GM12865 (cell line): ENCODE measurements around the gene MX2.
A peak's percentile ranks its signal among the peaks of the same experiment; 100 is the strongest.

Experiments
- DNase-seq: peaks from one replicate; pipeline ENCODE4 v3.0.0; 2010; ENCODE audit warnings: low read depth
- H3K4me3 ChIP-seq: 2 replicates; pipeline ENCODE4 v1.5.1; 2011; ENCODE audit warnings: mild to moderate bottlenecking, low read depth, low read length, control low read depth
- CTCF ChIP-seq: IDR thresholded peaks from 2 replicates; pipeline ENCODE4 v1.5.1; 2011; ENCODE audit warnings: low read length, control low read depth, low read depth, inconsistent platforms; ENCODE audit not compliant: insufficient read depth; ENCODE audit errors: missing control alignments

MX2 gene

GRCh38 chr21:41425588-41425953 lies 63.7 kb downstream of the MX2 start:
- no peak for TF ChIP-seq CTCF
- DNase-seq, result no peak
- peak overlapping the region; percentile 79 for H3K4me3 ChIP-seq

- DNase-seq, result peak; percentile 97
- peak within 1 kb of the TSS; percentile 79 for H3K4me3 ChIP-seq
- no peak for TF ChIP-seq CTCF
Measured at GRCh38 chr21:41425954-41426675, 64.3 kb downstream of the MX2 start, which contains the start of gene MX1. Gene MX1 (plus strand): TSS chr21:41426239. CDS start chr21:41432071, 5,832 bp downstream.

- H3K4me3 ChIP-seq, result peak overlapping the region; percentile 79
- peak; percentile 54 for DNase-seq
- no peak for TF ChIP-seq CTCF
Measured at GRCh38 chr21:41426676-41427404, 65.0 kb downstream of the MX2 start.

- DNase-seq, result no peak
- TF ChIP-seq CTCF, result no peak
- peak overlapping the region; percentile 79 for H3K4me3 ChIP-seq
Measured at GRCh38 chr21:41427556-41427955, 65.7 kb downstream of the MX2 start.

GRCh38 chr21:41428311-41428710 lies 66.5 kb downstream of the MX2 start:
- no peak for DNase-seq
- no peak for TF ChIP-seq CTCF
- H3K4me3 ChIP-seq, result peak overlapping the region; percentile 79

GRCh38 chr21:41428847-41429246 lies 67.0 kb downstream of the MX2 start:
- no peak for TF ChIP-seq CTCF
- no peak for DNase-seq
- H3K4me3 ChIP-seq, result peak overlapping the region; percentile 21
